NCI-H460 (cell line): ENCODE data around the gene STX18. TPM values are rescaled to one million over a fixed set of nuclear protein-coding genes. Genes with fewer than 3 reads are reported as not detected.
"Not testable (repeated sequence)": the region's sequence is repeated elsewhere in the genome, so short reads cannot be mapped to it uniquely, and the experiment has no call there.

Source experiments
- DNase-seq: peaks from one replicate; pipeline ENCODE4 v3.0.0-alpha.2; 2016; ENCODE audit warnings: low read depth; ENCODE audit errors: extremely low read depth
- total RNA-seq: library from RNA; depleted of rRNA; stranded (reverse); fragments of >200 nt; shearing (Covaris generic); gene quantifications from 2 replicates; pipeline ENCODE4 v1.2.3, GENCODE V29; 2014

STX18 gene
- total RNA-seq, 1 experiment from 2014 or later: 12.2 TPM

DNA sequence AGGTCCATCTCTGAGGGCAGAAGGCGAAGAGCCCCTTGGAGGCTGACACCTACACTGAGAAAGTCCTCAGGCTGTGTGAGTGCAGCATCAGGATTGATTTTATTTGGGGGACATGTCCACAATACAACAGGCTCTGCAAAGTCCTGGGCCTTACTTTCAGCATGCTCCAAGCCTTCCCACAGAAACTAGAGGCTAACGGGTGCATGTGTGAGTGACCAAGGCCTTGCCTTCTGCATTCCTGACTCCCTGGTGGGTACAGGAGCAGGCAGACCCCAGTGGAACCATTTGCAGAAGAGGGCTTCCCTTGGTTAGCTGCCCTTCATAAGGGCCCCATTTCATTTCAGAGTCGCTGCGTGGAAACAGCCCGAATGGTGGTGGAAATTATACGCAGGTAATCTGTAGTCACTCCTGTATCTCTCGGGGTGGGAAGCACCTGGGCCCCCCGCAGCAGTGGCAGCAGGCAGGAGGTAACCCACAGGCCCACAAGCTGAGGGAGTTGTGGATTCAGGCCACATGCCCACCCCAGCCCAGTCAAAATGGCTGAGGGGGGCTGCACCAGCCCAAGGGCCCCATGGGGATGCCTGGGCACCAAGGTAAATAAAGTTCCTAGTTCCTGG is 117.2 kb downstream of the STX18 start:
- no peak for DNase-seq

GRCh38 chr4:4423706-4424498 is 117.9 kb downstream of the STX18 start:
- no peak for DNase-seq

- no peak for DNase-seq
Observed at GRCh38 chr4:4422856-4423499, 118.9 kb downstream of the STX18 start.

GRCh38 chr4:4422117-4422516 is 119.7 kb downstream of the STX18 start:
- DNase-seq: not testable (repeated sequence)

DNA sequence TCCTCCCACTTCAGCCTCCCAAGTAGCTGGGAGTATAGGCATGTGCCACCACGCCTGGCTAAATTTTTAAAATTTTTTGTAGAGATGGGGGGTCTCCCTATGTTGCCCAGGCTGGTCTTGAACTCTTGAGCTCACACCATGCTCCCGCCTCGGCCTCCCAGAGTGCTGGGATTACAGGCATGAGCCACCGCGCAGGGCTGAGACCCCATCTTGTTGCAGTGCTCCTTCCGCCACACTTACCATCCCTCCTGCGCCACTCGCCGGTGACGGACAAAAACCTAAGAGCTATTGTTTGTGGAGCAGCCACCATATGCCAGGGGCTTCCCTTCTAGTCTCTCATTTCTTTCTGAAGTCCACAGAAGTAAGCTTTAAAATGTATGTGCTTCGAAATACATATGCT is 120.5 kb downstream of the STX18 start:
- no peak for DNase-seq

- DNase-seq: no peak
Observed at GRCh38 chr4:4420421-4420820, 121.4 kb downstream of the STX18 start.

- no peak for DNase-seq
Observed at GRCh38 chr4:4419896-4420295, 122.0 kb downstream of the STX18 start.

DNA sequence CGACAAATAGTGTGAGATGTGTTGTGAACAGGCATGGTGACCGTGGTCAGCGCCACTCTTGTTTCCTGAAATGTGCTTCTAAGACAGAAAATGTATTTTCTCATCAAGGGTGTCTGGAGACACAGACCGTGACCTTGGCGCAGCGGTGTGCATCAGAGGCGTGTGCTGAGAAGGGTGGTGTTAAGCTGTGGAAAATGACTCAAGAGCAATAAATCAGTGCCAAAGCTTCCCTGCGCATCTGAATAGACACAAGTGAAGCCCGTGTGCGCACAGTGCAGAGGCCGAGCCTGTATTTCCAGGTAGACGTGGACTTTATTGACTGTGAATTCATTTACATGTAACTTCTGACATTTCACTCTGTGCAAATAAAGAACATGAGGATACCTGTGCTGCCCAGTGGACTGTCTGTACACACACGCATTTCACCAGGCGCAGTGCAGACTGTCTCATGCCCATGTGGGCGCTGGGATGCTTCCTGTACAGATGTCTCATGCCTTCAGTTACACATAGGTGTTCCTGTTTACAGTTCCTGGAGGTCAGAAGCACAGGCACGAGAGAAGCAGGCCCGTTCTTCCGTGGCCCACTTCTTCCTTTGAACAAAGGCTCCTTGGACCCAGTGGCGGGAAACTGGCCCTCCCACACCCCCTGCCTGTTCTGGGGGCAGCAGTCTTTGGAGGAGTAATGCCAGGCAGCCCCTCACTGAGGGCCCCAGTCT is 123.0 kb downstream of the STX18 start:
- DNase-seq: no peak

- no peak for DNase-seq
Observed at GRCh38 chr4:4417886-4418285, 124.0 kb downstream of the STX18 start.

GRCh38 chr4:4416981-4417380 is 124.9 kb downstream of the STX18 start:
- DNase-seq: no peak

DNA sequence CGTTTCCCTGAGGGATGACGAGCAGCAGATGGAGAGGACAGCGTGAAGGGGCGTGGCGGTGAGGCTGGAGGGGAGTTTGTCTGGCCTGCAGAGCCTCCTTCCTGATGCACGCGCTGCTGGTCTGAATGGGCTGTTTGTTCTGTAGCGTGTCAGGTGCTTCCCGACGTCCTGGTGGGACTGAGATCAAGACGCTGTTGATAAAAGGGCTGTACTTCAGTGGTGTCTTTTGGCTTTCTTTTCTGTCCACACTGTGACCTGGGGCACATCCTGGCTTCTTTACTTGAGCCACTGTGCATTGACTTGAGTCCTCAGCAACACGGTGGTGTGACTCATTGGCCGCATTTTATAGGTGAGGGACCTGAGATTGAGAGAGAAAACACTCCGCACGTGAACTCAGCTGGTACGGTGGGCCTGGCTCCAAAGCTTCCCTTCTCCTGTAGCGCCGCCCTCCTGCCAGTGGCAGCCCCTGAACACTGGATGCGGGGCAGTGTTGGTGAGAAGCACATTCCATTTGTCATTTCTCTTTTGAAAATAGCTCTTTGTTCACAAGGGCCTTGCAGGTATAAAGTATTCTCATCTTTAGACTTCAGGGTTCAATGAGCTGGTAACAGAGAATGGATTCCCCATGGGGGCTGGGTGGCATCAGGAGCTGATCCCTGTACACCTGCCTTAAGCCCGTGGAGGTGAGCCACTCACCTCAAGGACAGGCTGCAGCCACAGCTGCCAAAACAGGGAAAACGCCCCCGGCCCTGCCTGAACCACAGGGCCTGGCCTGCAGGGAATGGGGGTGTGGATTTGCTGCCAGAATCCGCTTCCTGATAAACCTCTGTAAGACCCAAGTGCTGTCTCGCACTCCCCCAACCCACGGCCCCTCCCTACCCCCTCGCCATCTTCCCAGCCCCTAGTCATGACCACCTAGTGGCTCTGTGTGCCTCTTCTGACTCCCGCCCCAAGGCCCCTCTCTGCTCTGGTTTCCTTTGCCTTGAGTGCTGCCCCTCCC is 125.7 kb downstream of the STX18 start:
- DNase-seq: no peak

GRCh38 chr4:4415107-4415805 is 126.6 kb downstream of the STX18 start:
- DNase-seq: no peak

- no peak for DNase-seq
Observed at GRCh38 chr4:4413806-4414205, 128.0 kb downstream of the STX18 start.

DNA sequence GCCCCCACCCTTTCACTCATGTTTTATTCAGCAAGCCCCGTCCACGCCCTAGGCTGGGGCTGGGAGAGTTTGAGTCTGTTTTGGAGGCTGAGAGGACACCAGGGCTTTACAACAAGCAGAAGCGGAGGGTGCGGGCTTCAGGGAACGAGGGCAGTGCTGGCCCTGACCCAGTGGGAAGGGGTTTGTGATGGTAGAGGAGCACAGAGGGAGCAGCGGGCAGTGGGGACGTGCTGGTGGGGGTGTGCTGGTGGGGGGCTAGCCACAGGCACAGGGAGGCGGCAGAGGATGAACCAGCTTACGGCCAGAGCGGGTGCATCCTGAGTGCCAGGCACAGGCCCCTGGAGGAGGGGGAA is 128.5 kb downstream of the STX18 start:
- no peak for DNase-seq

DNA sequence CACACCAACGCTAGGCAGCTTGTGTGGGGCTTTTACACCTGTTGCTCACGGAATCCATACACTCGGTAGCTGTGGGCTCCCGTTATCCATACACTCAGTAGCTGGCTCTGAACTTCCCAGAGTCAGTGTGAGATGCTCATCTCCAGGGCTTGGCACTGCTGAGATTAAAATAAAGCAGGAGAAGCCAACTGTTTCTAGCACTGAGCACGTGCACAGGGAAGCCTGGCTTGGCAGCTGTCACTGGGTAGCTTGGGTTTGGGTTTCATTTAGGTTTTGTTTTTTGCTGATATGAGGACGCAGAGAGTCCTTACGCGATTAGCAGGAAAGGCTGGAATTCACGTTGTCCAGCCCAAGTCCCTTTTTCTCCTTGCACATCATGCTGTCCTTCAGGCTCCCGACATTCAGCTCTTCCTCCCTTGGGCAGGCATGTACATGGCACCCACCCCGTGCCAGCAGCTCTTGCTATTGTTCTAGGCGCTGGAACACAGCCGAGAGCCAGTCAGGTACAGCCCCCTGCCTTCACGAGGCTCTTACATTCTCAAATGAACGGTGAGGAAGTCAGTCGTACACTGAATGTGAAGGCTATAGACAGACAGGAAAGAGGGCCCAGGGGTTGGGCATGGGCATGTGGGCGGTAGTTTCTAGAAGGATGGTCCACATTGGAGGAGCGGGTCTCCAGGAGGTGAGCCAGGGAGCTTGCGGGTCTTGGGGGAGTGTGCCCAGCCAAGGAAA is 129.0 kb downstream of the STX18 start:
- DNase-seq: no peak

- no peak for DNase-seq
Observed at GRCh38 chr4:4411906-4412305, 129.9 kb downstream of the STX18 start.

DNA sequence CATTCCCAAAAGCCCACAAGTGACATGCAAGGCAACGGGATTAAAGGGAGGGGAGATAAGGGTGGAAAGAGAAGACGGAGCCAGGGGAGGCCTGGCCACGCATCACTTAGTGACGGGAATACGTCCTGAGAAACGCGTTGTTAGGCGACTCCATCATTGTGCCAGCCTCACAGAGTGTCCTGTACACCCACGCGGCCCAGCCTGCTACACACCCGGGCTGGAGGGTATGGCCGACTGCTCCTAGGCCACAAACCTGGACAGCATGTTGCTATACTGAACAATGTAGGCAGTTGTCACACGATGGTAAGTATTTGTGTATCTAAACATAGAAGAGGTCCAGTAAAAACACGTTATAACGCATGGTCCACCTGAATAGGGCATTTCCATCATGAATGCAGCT is 131.6 kb downstream of the STX18 start:
- no peak for DNase-seq

- DNase-seq: no peak
Observed at GRCh38 chr4:4409416-4410115, 132.3 kb downstream of the STX18 start.
